H9 (cell line): ENCODE results near the gene PRKCD. TPM values are rescaled to one million over a fixed set of nuclear protein-coding genes. Genes with fewer than 3 reads are reported as not detected.

Experiments used
- DNase-seq: peaks from one replicate; pipeline ENCODE4 v3.0.0-alpha.2; 2017
- H2AFZ ChIP-seq: one replicate; pipeline ENCODE4 v1.6.1; 2013; ENCODE audit warnings: mild to moderate bottlenecking, low read length, control low read depth, moderate library complexity
- H2AK5ac ChIP-seq: 2 replicates; pipeline ENCODE4 v1.6.1; 2013; ENCODE audit warnings: low read length, control low read depth, mixed read lengths; ENCODE audit not compliant: insufficient read length
- H2BK120ac ChIP-seq: one replicate; pipeline ENCODE4 v1.6.1; 2013; ENCODE audit warnings: low read depth, mild to moderate bottlenecking, low read length, control low read depth, inconsistent platforms; ENCODE audit not compliant: poor library complexity, severe bottlenecking
- H2BK12ac ChIP-seq: 2 replicates; pipeline ENCODE4 v1.6.1; 2013; ENCODE audit warnings: low read length, control low read depth, mixed read lengths, low read depth; ENCODE audit not compliant: insufficient read length
- H2BK15ac ChIP-seq: 2 replicates; pipeline ENCODE4 v1.6.1; 2013; ENCODE audit warnings: low read depth, low read length, control low read depth
- H2BK20ac ChIP-seq: one replicate; pipeline ENCODE4 v1.6.1; 2013; ENCODE audit warnings: low read depth, mild to moderate bottlenecking, low read length, control low read depth, inconsistent platforms; ENCODE audit not compliant: poor library complexity, severe bottlenecking
- H2BK5ac ChIP-seq: 2 replicates; pipeline ENCODE4 v1.6.1; 2013; ENCODE audit warnings: low read length, control low read depth, mixed read lengths; ENCODE audit not compliant: insufficient read length
- H3K14ac ChIP-seq: 2 replicates; pipeline ENCODE4 v1.6.1; 2013; ENCODE audit warnings: low read length, control low read depth; ENCODE audit not compliant: insufficient read depth
- H3K18ac ChIP-seq: 2 replicates; pipeline ENCODE4 v1.6.1; 2013; ENCODE audit warnings: low read depth, mild to moderate bottlenecking, mixed read lengths, low read length, control low read depth; ENCODE audit not compliant: insufficient read length
- H3K23ac ChIP-seq: 2 replicates; pipeline ENCODE4 v1.6.1; 2013; ENCODE audit warnings: low read length, control low read depth, mixed read lengths, low read depth; ENCODE audit not compliant: insufficient read length
- H3K23me2 ChIP-seq: 2 replicates; pipeline ENCODE4 v1.6.1; 2013; ENCODE audit warnings: low read depth, mild to moderate bottlenecking, mixed read lengths, low read length, control low read depth; ENCODE audit not compliant: insufficient read length, poor library complexity, severe bottlenecking
- H3K27ac ChIP-seq: 2 replicates; pipeline ENCODE4 v1.5.1; 2013; ENCODE audit warnings: low read length, control low read depth, mixed read lengths, low read depth; ENCODE audit not compliant: insufficient read length
- H3K27me3 ChIP-seq: 2 replicates; pipeline ENCODE4 v1.6.1; 2013; ENCODE audit warnings: low read length, control low read depth, inconsistent platforms; ENCODE audit not compliant: insufficient read depth
- H3K4ac ChIP-seq: 2 replicates; pipeline ENCODE4 v1.6.1; 2013; ENCODE audit warnings: low read depth, mild to moderate bottlenecking, control low read depth, inconsistent platforms, low read length, moderate library complexity
- H3K4me1 ChIP-seq: 2 replicates; pipeline ENCODE4 v1.6.1; 2013; ENCODE audit warnings: low read length, control low read depth, inconsistent platforms; ENCODE audit not compliant: insufficient read depth
- H3K4me2 ChIP-seq: 2 replicates; pipeline ENCODE4 v1.6.1; 2013; ENCODE audit warnings: low read length, control low read depth, mixed read lengths; ENCODE audit not compliant: insufficient read length, insufficient read depth
- H3K56ac ChIP-seq: 2 replicates; pipeline ENCODE4 v1.6.1; 2013; ENCODE audit warnings: low read depth, mild to moderate bottlenecking, mixed read lengths, low read length, control low read depth; ENCODE audit not compliant: insufficient read length
- H3K79me1 ChIP-seq: 2 replicates; pipeline ENCODE4 v1.6.1; 2013; ENCODE audit warnings: low read depth, mild to moderate bottlenecking, moderate library complexity, low read length, control low read depth, inconsistent platforms; ENCODE audit not compliant: insufficient read depth, poor library complexity, severe bottlenecking
- H3K79me2 ChIP-seq: 2 replicates; pipeline ENCODE4 v1.6.1; 2013; ENCODE audit warnings: low read length, control low read depth, inconsistent platforms; ENCODE audit not compliant: insufficient read depth
- H3K9ac ChIP-seq: 2 replicates; pipeline ENCODE4 v1.6.1; 2013; ENCODE audit warnings: low read length, control low read depth, mixed read lengths; ENCODE audit not compliant: insufficient read length; ENCODE audit errors: extremely low read depth
- H3K9me3 ChIP-seq: one replicate; pipeline ENCODE4 v1.6.1; 2013; ENCODE audit warnings: low read depth, low read length, inconsistent platforms; ENCODE audit not compliant: control insufficient read depth
- H3T11ph ChIP-seq: one replicate; pipeline ENCODE4 v1.6.1; 2013; ENCODE audit warnings: mild to moderate bottlenecking, low read length, control low read depth, inconsistent platforms
- H4K20me1 ChIP-seq: one replicate; pipeline ENCODE4 v1.6.1; 2013; ENCODE audit not compliant: control insufficient read depth, insufficient read length, insufficient read depth
- H4K5ac ChIP-seq: 2 replicates; pipeline ENCODE4 v1.6.1; 2013; ENCODE audit warnings: low read depth, mild to moderate bottlenecking, mixed read lengths, low read length, control low read depth; ENCODE audit not compliant: insufficient read length
- H4K8ac ChIP-seq: replicated peaks from 2 replicates; pipeline ENCODE4 v1.6.1; 2013; ENCODE audit warnings: low read length, control low read depth, mixed read lengths, low read depth; ENCODE audit not compliant: insufficient read length
- H4K91ac ChIP-seq: 2 replicates; pipeline ENCODE4 v1.6.1; 2013; ENCODE audit warnings: low read depth, mild to moderate bottlenecking, moderate library complexity, mixed read lengths, low read length, control low read depth; ENCODE audit not compliant: insufficient read length
- H3K27ac Mint-ChIP-seq, 3 experiments: 2 replicates in 2 of 3; 3 replicates in 1 of 3; pipeline ENCODE4 v1.8.0; 2020 to 2021; ENCODE audit warnings: mixed read lengths in 3 of 3, mild to moderate bottlenecking in 1 of 3, moderate library complexity in 1 of 3
- H3K27me3 Mint-ChIP-seq: 2 replicates; pipeline ENCODE4 v1.8.0; 2021; ENCODE audit warnings: low read depth, mild to moderate bottlenecking, moderate library complexity, mixed read lengths
- H3K36me3 Mint-ChIP-seq, 3 experiments: 2 replicates in 2 of 3; 3 replicates in 1 of 3; pipeline ENCODE4 v1.8.0; 2020 to 2021; ENCODE audit warnings: low read depth in 3 of 3, mixed read lengths in 3 of 3; ENCODE audit not compliant: insufficient read depth in 1 of 3
- H3K4me1 Mint-ChIP-seq, 2 experiments: 2 replicates each; pipeline ENCODE4 v1.8.0; 2020; ENCODE audit warnings: mixed read lengths in 2 of 2
- H3K4me3 Mint-ChIP-seq, 2 experiments: 2 replicates in 1 of 2; 3 replicates in 1 of 2; pipeline ENCODE4 v1.8.0; 2020 to 2021; ENCODE audit warnings: mild to moderate bottlenecking in 2 of 2, mixed read lengths in 2 of 2, moderate library complexity in 1 of 2
- H3K9me3 Mint-ChIP-seq, 2 experiments: 2 replicates in 1 of 2; 3 replicates in 1 of 2; pipeline ENCODE4 v1.8.0; 2020; ENCODE audit warnings: mild to moderate bottlenecking in 2 of 2, mixed read lengths in 2 of 2, moderate library complexity in 1 of 2
- WGBS: extraction: QIAGEN DNeasy Blood & Tissue Kit; methylation state at CpG from one replicate; pipeline ENCODE4 v1.1.7; 2013; ENCODE audit warnings: missing lambda C conversion rate, low lambda C conversion rate, mixed read lengths; ENCODE audit not compliant: insufficient read length; ENCODE audit errors: extremely low coverage; 5-methylcytosine and 5-hydroxymethylcytosine counted together
- total RNA-seq: library from RNA; stranded (reverse); gene quantifications from 2 replicates; pipeline ENCODE4 v1.2.1, GENCODE V29; 2021
- TF ChIP-seq, protein P1 (sequence below): fragments of 200-600 bp; sonication (generic); conservative IDR thresholded peaks from 3 replicates; pipeline ENCODE4 v1.8.0; 2021; ENCODE audit warnings: antibody characterized with exemption, mild to moderate bottlenecking

The PRKCD gene
- total RNA-seq, 1 experiment from 2014 or later = 23.7 TPM

DNA sequence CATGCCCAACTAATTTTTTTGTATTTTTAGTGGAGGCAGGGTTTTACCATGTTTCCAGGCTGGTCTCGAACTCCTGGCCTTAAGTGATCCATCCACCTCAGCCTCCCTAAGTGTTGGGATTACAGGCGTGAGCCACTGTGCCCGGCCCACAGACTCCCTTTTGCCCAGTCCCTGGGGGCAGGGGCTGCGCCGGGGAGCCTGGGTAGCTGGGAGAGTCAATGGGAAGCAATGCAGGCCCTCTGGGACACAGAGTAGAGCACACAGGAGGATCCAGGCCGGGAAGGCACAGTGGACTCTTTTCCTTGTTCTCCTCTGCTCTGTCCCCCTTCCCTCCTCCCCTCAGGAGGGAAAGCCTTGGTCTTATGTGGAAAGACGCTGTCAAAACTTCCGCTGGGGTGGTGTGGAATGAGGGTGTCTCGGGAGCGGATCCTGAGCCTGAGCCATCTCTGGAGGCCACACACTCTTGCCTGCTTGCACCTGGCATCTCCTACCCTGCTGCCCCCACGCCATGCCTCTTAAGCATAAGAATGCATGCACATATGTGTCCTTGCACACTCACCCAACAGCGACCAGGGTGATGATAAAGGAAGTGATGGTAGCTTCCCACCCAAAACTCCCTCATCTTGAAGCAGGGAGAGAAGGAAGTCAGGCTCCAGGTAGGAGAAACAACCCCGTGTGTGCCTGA, 11.9 kb upstream of the PRKCD start:
- Histone ChIP-seq H3K79me1 (no peaks in the 10 kb centered on the region), H2BK12ac (no peak overlapping the region), H4K8ac (no peak overlapping the region), H2BK20ac (no peak overlapping the region), H2AFZ (no peak overlapping the region), H3K4ac (no peak overlapping the region), H3K9me3 (no peaks in the 10 kb centered on the region), H3K27me3 (no peaks in the 10 kb centered on the region), H3K14ac (no peak overlapping the region; the same call in 1 of the 2 replicates), H2BK5ac (no peak overlapping the region), H2BK15ac (no peak overlapping the region), H3K79me2 (no peaks in the 10 kb centered on the region), H3K56ac (no peak overlapping the region), H3K23ac (no peak overlapping the region), H4K91ac (no peak overlapping the region), H3K27ac (no peak overlapping the region), H4K20me1 (no peaks in the 10 kb centered on the region), H3K23me2 (no peaks in the 10 kb centered on the region), H3K4me1 (no peaks in the 10 kb centered on the region), H3T11ph (no peak overlapping the region), H3K18ac (no peak overlapping the region), H3K4me2 (no peak overlapping the region), H4K5ac (no peak overlapping the region), H3K9ac (no peak overlapping the region), H2BK120ac (no peak overlapping the region), H2AK5ac (no peak overlapping the region)
- peaks cover 0 to 2% of the 10 kb centered on the region in 2 experiments; a peak in 1 of 4 replicates for H3K4me1 Mint-ChIP-seq
- DNase-seq = no peak
- H3K27ac Mint-ChIP-seq = no peak overlapping the region
- H3K4me3 Mint-ChIP-seq = no peak overlapping the region
- peaks cover 4% of the 10 kb centered on the region for H3K27me3 Mint-ChIP-seq
- H3K9me3 Mint-ChIP-seq = no peaks in the 10 kb centered on the region
- WGBS = no CpG with 5 or more reads among the region's 13 CpGs
- TF ChIP-seq, protein P1, sequence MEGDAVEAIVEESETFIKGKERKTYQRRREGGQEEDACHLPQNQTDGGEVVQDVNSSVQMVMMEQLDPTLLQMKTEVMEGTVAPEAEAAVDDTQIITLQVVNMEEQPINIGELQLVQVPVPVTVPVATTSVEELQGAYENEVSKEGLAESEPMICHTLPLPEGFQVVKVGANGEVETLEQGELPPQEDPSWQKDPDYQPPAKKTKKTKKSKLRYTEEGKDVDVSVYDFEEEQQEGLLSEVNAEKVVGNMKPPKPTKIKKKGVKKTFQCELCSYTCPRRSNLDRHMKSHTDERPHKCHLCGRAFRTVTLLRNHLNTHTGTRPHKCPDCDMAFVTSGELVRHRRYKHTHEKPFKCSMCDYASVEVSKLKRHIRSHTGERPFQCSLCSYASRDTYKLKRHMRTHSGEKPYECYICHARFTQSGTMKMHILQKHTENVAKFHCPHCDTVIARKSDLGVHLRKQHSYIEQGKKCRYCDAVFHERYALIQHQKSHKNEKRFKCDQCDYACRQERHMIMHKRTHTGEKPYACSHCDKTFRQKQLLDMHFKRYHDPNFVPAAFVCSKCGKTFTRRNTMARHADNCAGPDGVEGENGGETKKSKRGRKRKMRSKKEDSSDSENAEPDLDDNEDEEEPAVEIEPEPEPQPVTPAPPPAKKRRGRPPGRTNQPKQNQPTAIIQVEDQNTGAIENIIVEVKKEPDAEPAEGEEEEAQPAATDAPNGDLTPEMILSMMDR = no peak
- H3K36me3 Mint-ChIP-seq = no peaks in the 10 kb centered on the region
